ENCODE results near the gene ARCN1. TPM values are rescaled to one million over a fixed set of nuclear protein-coding genes. Genes with fewer than 3 reads are reported as not detected.
"Not testable (repeated sequence)": the region's sequence is repeated elsewhere in the genome, so short reads cannot be mapped to it uniquely, and the experiment has no call there.

Gene ARCN1
- total and polyA plus RNA-seq, 2 donors from 2014 or later = 64.7 to 107 TPM

- DNase-seq = no peak
- Histone ChIP-seq H3K9me3 (ENCODE audit: control insufficient read depth in 2 of 3, insufficient read depth in 1 of 3, low read length in 3 of 3) (no peaks in the 10 kb centered on the region), H3K36me3 (ENCODE audit: control insufficient read depth in 2 of 3, insufficient read depth in 3 of 3, low read length in 3 of 3) (peaks cover 9 to 64% (median 42%) of the 10 kb centered on the region in 3 donors), H3K4me1 (ENCODE audit: control insufficient read depth in 2 of 3, insufficient read depth in 2 of 3, low read depth in 1 of 3, low read length in 3 of 3) (no peaks in the 10 kb centered on the region), H3K27ac (ENCODE audit: low read depth in 2 of 2, low read length in 2 of 2) (no peak overlapping the region), H3K4me3 (ENCODE audit: low read length in 3 of 3) (no peak overlapping the region), H3K27me3 (ENCODE audit: control insufficient read depth, insufficient read depth, low read length) (no peaks in the 10 kb centered on the region), H3K9ac (ENCODE audit: low read length in 3 of 3) (no peak overlapping the region)
- no peak for FAIRE-seq
- no peak for TF ChIP-seq CTCF (IDR thresholded peaks at IDR 0.05; ENCODE audit: borderline replicate concordance, extremely low read depth, insufficient read depth)
- intact Hi-C loops (cut with DNase I) = no loop called here
These were observed 15.7 kb downstream of the ARCN1 start for GRCh38 chr11:118587952-118588351.

GRCh38 chr11:118592616-118593367 is 20.6 kb downstream of the ARCN1 start:
- Histone ChIP-seq H3K4me1 (ENCODE audit: control insufficient read depth in 2 of 3, insufficient read depth in 2 of 3, low read depth in 1 of 3, low read length in 3 of 3) (no peaks in the 10 kb centered on the region), H3K9ac (ENCODE audit: low read length in 3 of 3) (no peak overlapping the region), H3K27me3 (ENCODE audit: control insufficient read depth, insufficient read depth, low read length) (no peaks in the 10 kb centered on the region), H3K4me3 (ENCODE audit: low read length in 3 of 3) (no peak overlapping the region), H3K27ac (ENCODE audit: low read depth in 2 of 2, low read length in 2 of 2) (no peak overlapping the region), H3K36me3 (ENCODE audit: control insufficient read depth in 2 of 3, insufficient read depth in 3 of 3, low read length in 3 of 3) (peaks cover 8 to 50% (median 40%) of the 10 kb centered on the region in 3 donors), H3K9me3 (ENCODE audit: control insufficient read depth in 2 of 3, insufficient read depth in 1 of 3, low read length in 3 of 3) (no peaks in the 10 kb centered on the region)
- TF ChIP-seq CTCF (IDR thresholded peaks at IDR 0.05; ENCODE audit: borderline replicate concordance, extremely low read depth, insufficient read depth) = no peak
- DNase-seq (no peak), FAIRE-seq (no peak)
- intact Hi-C loops (cut with DNase I) = no loop called here

GRCh38 chr11:118594984-118595383 is 22.8 kb downstream of the ARCN1 start:
- H3K4me1 ChIP-seq (ENCODE audit: control insufficient read depth in 2 of 3, insufficient read depth in 2 of 3, low read depth in 1 of 3, low read length in 3 of 3); H3K9ac ChIP-seq (ENCODE audit: low read length in 3 of 3); H3K27ac ChIP-seq (ENCODE audit: low read depth in 2 of 2, low read length in 2 of 2); H3K27me3 ChIP-seq (ENCODE audit: control insufficient read depth, insufficient read depth, low read length); H3K4me3 ChIP-seq (ENCODE audit: low read length in 3 of 3); H3K9me3 ChIP-seq (ENCODE audit: control insufficient read depth in 2 of 3, insufficient read depth in 1 of 3, low read length in 3 of 3); FAIRE-seq; intact Hi-C loops (cut with DNase I): not testable (repeated sequence)
- peak; percentile 60 for TF ChIP-seq CTCF (IDR thresholded peaks at IDR 0.05; ENCODE audit: borderline replicate concordance, extremely low read depth, insufficient read depth)
- peaks cover 9 to 51% (median 34%) of the 10 kb centered on the region in 3 donors for H3K36me3 ChIP-seq (ENCODE audit: control insufficient read depth in 2 of 3, insufficient read depth in 3 of 3, low read length in 3 of 3)
- DNase-seq = peak in 3 of 5 donors; percentile 13 to 81 (median 76)
